Type B pancreatic cell (in vitro differentiated cells): ENCODE measurements around the gene DOK6. TPM values are rescaled to one million over a fixed set of nuclear protein-coding genes. Genes with fewer than 3 reads are reported as not detected.

Experiments
- DNase-seq: peaks from one replicate; pipeline ENCODE4 v3.0.0; 2021; ENCODE audit warnings: mixed read lengths; ENCODE audit not compliant: unreplicated experiment; ENCODE audit errors: extremely low spot score
- H3K27ac Mint-ChIP-seq: 2 replicates; pipeline ENCODE4 v1.8.0; 2021; ENCODE audit warnings: mild to moderate bottlenecking, mixed read lengths
- H3K27me3 Mint-ChIP-seq: 2 replicates; pipeline ENCODE4 v1.8.0; 2021; ENCODE audit warnings: mixed read lengths
- H3K36me3 Mint-ChIP-seq: 2 replicates; pipeline ENCODE4 v1.8.0; 2021; ENCODE audit warnings: mixed read lengths
- H3K4me1 Mint-ChIP-seq: one replicate; pipeline ENCODE4 v1.8.0; 2021; ENCODE audit warnings: mixed read lengths; ENCODE audit not compliant: unreplicated experiment
- H3K4me3 Mint-ChIP-seq: 2 replicates; pipeline ENCODE4 v1.8.0; 2021; ENCODE audit warnings: mild to moderate bottlenecking, mixed read lengths
- H3K9me3 Mint-ChIP-seq: 2 replicates; pipeline ENCODE4 v1.8.0; 2021; ENCODE audit warnings: mixed read lengths
- total RNA-seq: library from RNA; stranded (reverse); gene quantifications from 2 replicates; pipeline ENCODE4 v1.2.1, GENCODE V29; 2021; ENCODE audit warnings: low replicate concordance
- TF ChIP-seq, protein P1 (sequence below): fragments of 200-600 bp; sonication (generic); conservative IDR thresholded peaks from 2 replicates; pipeline ENCODE4 v1.5.0; 2021; ENCODE audit warnings: antibody characterized with exemption, mild to moderate bottlenecking

DOK6 gene
- total RNA-seq, 1 donor from 2014 or later = 7.3 TPM

DNA sequence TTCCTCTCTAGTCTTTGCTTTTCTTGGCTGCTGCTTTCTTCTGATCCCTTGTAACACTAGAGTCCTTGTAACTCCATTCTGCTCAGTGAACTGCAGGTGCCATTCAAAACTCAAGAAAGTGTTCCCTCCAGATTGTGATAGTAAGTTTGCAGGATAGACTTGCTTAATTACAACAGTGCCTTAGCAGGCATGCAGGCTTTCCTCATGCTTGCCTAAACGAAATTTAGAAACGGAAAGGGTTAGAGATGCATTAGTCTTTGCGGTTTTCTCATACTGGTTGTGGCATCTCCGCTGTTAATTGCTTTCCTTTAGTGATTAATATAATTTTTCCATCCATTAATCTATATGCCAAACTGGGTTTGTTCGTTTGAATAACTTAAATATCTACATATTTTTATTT is 82.9 kb downstream of the DOK6 start:
- Mint-ChIP-seq H3K4me3 (no peak overlapping the region), H3K27me3 (no peaks in the 10 kb centered on the region), H3K9me3 (no peaks in the 10 kb centered on the region), H3K36me3 (no peaks in the 10 kb centered on the region), H3K4me1 (no peaks in the 10 kb centered on the region), H3K27ac (no peak overlapping the region)
- TF ChIP-seq, protein P1, sequence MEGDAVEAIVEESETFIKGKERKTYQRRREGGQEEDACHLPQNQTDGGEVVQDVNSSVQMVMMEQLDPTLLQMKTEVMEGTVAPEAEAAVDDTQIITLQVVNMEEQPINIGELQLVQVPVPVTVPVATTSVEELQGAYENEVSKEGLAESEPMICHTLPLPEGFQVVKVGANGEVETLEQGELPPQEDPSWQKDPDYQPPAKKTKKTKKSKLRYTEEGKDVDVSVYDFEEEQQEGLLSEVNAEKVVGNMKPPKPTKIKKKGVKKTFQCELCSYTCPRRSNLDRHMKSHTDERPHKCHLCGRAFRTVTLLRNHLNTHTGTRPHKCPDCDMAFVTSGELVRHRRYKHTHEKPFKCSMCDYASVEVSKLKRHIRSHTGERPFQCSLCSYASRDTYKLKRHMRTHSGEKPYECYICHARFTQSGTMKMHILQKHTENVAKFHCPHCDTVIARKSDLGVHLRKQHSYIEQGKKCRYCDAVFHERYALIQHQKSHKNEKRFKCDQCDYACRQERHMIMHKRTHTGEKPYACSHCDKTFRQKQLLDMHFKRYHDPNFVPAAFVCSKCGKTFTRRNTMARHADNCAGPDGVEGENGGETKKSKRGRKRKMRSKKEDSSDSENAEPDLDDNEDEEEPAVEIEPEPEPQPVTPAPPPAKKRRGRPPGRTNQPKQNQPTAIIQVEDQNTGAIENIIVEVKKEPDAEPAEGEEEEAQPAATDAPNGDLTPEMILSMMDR = no peak
- DNase-seq = no peak

DNA sequence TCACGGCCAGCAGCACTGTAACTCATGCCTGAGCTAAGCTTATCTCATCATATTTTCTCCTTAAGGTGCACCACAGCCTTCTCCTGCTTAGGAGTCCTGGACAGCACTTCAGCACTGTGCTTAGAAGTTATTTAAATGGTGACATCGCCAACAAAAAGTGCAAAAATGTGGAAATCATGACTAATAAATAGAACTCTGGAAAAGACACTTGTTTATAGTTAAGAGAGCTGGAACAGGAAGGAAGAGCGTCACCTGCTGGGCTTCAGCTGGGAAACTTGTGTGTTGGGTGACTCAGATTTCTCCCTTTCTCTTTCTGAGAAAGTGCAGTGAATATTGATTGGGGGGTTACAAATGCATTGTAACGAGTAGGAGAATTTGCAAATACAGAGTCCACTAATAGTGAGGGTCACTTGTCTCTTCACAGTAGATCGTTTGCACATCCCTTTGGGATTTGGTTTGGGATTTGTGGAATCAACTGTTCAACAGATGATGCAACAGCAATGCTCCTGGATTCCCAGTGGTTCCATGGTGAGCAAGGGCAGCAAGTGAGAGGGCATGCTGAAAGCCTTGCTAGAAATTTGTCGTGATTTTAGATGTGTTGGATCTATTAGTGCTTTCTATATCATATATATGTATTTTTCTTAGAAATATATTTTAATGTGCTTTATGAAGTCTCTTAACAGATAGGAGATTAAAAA is 84.2 kb downstream of the DOK6 start:
- no peak overlapping the region for H3K27ac Mint-ChIP-seq
- H3K4me3 Mint-ChIP-seq = no peak overlapping the region
- no peaks in the 10 kb centered on the region for H3K27me3 Mint-ChIP-seq
- DNase-seq = no peak
- TF ChIP-seq, protein P1 = no peak
- H3K36me3 Mint-ChIP-seq = no peaks in the 10 kb centered on the region
- H3K4me1 Mint-ChIP-seq = no peaks in the 10 kb centered on the region
- H3K9me3 Mint-ChIP-seq = no peaks in the 10 kb centered on the region

DNA sequence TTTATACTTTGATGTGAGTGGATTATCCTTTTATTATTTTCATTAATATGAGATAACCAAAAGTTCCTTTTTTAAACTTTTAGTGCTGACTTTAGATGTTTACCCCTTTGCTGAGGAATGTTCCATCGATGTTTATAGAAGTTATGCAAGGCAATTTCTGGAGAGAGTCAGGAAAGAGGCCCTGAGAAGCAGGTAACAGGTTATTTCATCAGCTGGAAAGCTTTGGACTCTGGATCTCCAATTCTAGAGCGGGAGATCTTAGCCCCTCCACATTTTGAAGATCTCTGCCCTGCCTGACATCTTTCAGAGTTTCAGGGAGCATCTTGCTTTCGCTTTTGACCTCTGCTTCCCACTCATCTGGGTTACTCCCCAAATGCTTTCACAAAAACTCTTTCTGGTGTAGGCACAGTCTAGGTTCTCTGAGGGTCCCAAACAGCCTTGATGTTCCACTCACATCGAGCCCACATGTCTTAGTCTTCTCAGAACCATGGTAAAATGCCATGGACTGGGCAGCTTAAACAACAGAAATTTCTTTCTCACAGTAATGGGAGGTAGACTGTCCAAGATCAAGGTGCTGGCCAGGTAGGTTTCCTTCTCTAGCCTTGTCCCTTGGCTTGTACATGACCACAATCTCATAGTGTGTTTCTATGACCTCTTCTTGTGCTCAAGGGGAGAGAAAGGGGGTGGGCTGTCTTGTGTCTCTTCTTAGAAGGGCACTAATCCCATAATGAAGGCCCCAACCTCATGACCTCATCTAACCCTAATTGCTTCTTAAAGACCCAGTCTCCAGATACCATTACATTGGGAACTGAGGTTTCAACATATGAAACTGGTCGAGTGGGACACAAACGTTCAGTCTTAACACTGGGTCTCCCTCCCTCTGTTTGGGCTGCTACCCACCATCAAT is 87.1 kb downstream of the DOK6 start:
- H3K27me3 Mint-ChIP-seq = no peaks in the 10 kb centered on the region
- no peak overlapping the region for H3K27ac Mint-ChIP-seq
- H3K36me3 Mint-ChIP-seq = no peaks in the 10 kb centered on the region
- no peaks in the 10 kb centered on the region for H3K9me3 Mint-ChIP-seq
- DNase-seq = no peak
- no peak overlapping the region for H3K4me3 Mint-ChIP-seq
- TF ChIP-seq, protein P1 = no peak
- no peaks in the 10 kb centered on the region for H3K4me1 Mint-ChIP-seq

DNA sequence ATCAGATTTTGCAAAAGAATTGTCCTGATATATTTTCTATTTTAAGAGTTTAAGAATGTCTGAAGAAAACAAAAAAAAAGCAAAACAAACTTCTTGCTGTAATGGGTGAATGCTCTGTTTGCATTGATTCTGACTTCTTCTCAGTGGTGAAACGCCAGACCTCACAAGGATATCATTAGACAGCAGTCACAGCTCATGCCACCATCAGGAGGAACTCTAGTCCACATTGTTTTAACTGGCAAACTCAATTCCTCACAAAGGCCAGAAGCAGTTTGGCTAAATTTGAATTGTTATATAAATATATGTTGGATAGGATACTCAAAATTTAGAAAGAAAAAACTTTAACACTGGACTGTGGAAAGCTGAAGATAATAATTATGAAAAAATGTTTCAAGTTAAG is 89.4 kb downstream of the DOK6 start:
- H3K27ac Mint-ChIP-seq = no peak overlapping the region
- no peak for DNase-seq
- no peaks in the 10 kb centered on the region for H3K9me3 Mint-ChIP-seq
- H3K27me3 Mint-ChIP-seq = no peaks in the 10 kb centered on the region
- H3K4me1 Mint-ChIP-seq = no peaks in the 10 kb centered on the region
- TF ChIP-seq, protein P1 = no peak
- no peak overlapping the region for H3K4me3 Mint-ChIP-seq
- no peaks in the 10 kb centered on the region for H3K36me3 Mint-ChIP-seq

DNA sequence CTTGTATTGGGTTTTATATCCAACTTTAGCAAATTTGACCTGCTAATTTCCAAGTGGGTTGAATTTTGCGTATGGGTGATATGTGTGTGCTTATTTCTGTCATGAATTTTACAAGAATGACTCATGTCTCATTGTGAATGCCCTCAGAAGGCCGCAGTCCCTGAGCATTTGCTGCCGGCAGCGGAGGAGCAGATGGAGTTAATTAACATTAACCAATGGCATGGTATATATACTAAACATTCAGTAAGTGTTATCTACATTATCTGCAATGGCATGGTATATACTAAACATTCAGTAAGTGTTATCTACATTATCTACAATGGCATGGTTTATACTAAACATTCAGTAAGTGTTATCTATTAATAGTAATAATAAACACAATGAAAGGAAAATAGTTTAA is 90.1 kb downstream of the DOK6 start:
- TF ChIP-seq, protein P1 = no peak
- Mint-ChIP-seq H3K27ac (no peak overlapping the region), H3K9me3 (no peaks in the 10 kb centered on the region), H3K36me3 (no peaks in the 10 kb centered on the region), H3K27me3 (no peaks in the 10 kb centered on the region), H3K4me1 (no peaks in the 10 kb centered on the region), H3K4me3 (no peak overlapping the region)
- no peak for DNase-seq
